GM20431 (cell line): ENCODE data around the gene ARF1.

Experiments used
- in situ Hi-C: fragments of 300-500 bp; cut with MseI, MboI; formaldehyde crosslinking; loops from one replicate; pipeline ENCODE4 v1.15.0; 2020; ENCODE audit warnings: low sequenced_read_pairs; ENCODE audit not compliant: unreplicated experiment

ARF1 gene

DNA sequence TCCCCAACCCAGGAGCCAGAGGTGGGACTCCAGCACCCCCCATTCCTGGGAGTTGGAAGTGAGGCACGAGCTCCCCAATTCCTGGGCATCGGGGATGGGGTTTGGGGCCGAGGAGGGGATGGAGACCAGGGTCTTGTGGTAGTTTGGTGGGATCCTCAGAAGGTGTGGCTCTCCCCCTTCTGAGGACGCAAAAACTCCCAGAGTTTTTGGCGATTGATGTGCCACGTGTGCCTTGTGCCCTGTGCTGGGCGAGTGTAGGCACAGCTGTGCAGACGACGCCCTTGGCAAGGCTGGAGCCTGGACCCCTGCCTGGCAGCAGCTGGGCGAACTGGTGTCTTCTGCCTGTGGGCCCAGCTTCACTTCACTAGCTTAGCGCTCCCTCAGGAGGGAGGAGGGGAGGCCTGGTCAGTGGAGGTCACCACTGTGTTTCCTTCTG is 60.2 kb downstream of the ARF1 start:
- in situ Hi-C loops, result no loop called here

DNA sequence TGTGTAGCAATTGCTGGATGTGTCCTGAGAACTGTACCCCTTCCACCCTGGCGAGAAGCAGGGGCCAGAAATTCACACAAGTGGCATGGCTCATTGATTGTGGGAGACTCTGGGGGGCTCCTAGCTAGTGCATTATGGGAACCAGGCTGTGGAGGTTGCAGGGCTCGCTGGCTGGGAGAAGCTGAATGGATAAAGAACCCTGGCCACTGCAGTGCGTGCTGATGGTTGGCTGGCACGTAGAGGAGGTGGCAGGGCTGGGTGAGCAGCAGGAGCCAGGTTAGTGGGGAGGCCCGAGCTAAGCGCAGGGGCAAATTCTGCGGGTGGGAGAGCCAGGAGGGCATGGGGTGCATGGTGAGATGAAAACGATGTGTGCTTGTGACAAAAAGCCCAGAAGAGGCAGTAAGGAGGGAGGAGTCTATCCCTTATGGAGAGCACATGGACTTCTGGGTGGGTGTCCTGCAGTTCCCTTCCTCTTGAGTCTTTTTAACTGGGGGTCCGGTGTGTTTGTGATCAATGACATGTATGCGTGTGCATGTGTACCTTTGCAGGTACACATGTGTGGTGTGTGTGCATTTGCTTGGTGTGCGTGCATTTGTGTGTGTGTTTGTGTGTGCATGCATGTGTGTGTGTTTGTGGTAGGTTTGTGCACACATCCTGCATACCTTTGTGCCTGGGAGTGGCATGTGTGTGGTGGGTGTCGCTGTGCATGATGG is 61.1 kb downstream of the ARF1 start:
- in situ Hi-C loops, result no loop called here

DNA sequence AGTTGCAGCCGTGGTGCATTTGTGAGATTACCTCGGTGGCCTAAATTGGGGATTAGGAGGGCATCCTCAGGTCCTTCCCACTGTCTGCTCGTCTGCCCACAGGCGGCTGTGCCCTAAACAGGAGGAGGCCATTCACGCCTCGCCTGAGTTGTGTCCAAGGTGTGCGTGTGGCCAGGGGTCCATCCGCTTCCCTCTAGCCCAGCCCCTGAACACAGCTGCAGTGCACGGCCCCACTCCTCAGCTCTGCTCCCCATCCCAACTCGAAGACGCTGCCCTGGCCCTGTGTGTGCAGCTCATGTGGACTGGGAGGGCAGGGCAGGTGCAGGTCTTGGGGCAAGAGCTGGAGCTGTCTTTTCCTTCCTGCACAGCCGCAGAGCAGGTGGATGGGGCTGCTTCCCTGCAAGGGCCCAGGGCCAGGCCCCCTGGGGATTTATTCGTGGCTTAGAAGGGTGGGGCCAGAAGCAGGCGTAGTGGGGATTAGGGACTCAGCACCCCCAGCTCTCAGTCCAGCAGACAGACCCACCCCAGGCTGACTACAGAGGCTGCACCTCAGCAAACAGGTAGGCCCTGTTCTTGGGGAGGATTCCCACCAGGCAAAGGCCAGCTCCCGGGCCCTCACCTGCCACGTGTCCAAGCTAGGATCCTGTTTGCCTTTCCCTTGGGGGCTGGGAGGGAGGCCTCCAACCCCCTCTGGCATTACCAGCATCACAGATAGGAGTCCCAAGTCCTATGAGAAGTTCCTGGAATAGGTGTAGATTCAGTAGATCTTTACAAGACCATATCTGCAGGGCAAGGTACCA is 61.9 kb downstream of the ARF1 start:
- in situ Hi-C loops, result no loop called here

DNA sequence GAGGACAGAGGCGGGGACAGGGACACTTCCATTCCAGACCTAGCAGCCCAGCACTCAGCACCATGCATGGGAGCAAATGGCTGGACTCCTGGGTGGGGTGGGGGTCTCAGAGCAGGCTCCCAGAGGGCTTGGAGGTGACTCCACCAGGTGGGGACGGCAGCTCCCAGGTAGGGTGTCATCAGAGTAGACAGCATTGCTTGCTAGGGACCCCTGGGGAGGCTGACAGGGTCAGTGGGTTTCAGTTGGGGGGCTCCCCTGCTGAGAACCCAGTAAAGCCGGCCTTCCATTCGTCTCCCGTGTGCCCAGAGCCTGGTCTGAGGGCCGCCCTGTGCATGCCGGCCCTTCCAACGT is 62.5 kb downstream of the ARF1 start:
- in situ Hi-C loops, result no loop called here

DNA sequence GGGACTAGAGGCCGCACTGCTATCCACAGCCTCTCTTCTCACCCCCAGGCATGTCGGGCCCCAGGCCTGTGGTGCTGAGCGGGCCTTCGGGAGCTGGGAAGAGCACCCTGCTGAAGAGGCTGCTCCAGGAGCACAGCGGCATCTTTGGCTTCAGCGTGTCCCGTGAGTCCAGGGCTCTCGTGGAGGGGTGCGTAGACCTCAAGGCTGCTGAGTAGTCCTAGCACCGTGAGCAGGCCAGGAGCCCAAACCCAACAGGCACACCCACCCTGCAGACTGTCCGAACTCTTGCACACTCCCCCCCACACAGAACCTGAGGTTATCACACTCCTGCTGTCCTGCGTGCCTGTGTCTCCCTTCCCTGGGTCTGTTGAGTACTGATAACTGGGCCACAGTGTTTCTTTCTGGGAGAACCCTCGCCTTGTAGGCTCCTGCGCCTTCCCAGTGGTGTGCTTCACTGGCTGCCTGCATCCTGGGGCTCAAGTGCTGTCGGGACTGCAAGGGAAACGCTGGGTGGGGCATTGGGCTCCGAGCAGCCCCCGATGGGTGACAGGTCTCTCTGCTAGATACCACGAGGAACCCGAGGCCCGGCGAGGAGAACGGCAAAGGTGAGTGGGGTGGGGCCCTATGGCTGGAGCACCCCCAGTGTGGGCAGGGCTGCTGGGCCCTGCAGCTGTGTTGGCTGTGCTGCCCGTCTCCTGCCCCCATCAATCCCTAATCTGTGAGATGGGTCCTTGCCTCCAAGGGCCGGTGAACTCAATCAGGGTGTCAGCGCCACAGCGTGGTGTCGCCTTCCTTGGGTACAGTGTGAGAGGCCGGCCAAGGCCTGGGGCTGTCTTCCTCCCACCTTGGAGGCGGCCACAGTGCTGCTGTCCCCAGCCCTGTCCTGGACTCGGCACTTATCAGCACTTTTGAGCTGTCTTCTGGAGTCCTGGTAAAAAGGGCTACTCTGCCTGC is 63.2 kb downstream of the ARF1 start:
- in situ Hi-C loops, result no loop called here

DNA sequence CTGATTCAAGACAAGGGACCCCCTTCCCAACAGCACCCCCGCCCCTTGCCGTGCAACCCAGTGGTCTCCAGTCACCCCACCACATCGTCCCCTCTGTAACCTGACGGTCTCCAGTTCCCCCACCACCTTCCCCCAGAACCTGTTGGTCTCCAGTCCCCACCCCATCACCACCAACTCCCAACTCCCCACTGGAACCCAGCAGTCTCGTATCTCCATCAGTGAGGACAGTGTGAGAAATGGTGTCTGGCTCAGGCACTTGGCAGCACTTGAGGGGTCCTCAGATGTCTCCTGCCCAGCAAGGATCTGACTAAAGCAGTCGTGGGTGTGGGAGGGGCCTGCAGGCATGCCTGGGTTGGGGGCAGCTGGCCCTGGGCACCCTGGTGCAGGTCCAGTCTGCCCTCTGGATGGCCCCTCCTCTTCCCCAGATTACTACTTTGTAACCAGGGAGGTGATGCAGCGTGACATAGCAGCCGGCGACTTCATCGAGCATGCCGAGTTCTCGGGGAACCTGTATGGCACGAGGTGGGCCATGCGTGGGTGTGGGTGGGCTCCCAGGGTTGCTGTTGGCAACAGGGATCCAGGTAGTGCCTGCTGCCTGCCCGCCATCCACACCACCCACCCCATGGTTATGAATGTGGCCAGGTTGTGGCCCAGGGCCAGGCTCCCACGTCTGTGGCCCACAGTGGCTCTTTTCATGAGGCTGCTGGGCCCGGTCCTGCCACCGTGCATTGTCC is 64.1 kb downstream of the ARF1 start:
- in situ Hi-C loops, result no loop called here

DNA sequence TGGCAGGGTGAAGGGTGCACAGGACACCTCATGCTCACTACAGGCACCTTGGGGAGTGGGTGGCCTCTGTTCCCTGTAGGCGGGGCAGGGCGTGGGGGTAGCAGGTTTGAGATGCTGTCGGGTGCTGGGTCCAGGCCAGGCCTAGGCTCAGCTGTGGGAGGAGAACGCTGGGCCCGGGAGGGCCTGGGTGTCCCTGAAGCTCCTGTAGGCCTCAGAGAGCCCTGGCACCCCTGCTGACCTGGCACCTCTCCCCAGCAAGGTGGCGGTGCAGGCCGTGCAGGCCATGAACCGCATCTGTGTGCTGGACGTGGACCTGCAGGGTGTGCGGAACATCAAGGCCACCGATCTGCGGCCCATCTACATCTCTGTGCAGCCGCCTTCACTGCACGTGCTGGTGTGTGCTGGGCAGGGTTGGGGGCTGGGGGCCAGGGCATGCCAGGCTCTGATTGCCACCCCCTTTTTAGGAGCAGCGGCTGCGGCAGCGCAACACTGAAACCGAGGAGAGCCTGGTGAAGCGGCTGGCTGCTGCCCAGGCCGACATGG is 64.7 kb downstream of the ARF1 start:
- in situ Hi-C loops, result no loop called here

DNA sequence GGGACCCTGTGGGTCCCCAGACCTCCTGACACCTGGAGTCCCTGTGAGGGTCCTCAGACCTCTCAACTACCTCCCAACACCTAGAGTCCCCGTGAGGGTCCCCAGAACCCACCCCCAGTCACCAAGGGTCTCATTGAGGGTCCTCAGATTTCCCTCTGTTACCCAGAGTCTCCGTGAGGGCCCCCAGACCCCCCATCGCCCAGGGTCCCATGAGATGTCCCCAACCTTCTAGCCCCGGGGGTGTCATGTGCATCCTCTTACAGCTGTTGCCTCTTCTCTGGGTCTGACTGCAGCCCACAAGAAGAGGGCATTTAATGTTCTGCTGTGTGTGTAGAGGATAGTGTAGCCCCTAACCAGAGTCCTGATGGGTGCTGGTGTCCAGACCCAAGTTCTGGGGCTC is 65.3 kb downstream of the ARF1 start:
- in situ Hi-C loops, result no loop called here

DNA sequence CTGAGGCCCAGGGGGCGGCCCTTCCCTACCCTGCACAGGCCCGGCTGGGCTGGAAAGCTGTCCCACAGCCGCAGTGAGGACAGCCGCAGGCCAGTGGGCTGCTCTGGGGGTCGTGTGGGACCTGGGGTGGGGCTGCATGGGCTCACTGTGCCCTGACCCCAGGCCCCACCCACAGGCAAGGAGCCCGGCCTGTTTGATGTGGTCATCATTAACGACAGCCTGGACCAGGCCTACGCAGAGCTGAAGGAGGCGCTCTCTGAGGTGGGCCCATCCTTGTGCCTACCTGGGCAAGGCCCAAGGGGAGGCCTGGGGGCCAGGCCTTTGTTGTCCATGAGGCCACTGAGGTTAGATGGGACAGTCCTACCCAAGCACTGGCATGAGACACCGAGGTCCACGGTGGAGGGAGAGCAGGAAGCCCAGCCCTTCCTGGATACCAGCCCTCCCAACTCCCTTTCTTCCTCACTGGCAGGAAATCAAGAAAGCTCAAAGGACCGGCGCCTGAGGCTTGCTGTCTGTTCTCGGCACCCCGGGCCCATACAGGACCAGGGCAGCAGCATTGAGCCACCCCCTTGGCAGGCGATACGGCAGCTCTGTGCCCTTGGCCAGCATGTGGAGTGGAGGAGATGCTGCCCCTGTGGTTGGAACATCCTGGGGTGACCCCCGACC is 65.8 kb downstream of the ARF1 start:
- in situ Hi-C loops, result no loop called here
